SH-SY5Y (cell line): ENCODE results near the gene RRAS.

Experiments used
- GATA2 ChIP-seq: IDR thresholded peaks from 2 replicates; pipeline ENCODE4 v1.6.1; 2011; ENCODE audit warnings: mild to moderate bottlenecking, low read depth, low read length
- GATA3 ChIP-seq: IDR thresholded peaks from 2 replicates; pipeline ENCODE4 v1.6.1; 2011; ENCODE audit warnings: low read depth, mild to moderate bottlenecking, low read length, moderate library complexity

GRCh38 chr19:49677231-49677900 is 37.4 kb upstream of the RRAS start, which contains the start of gene PRMT1:
- TF ChIP-seq GATA3 (no peak), GATA2 (no peak)
